PC-3 (cell line): Measurements from ENCODE around the gene ESYT3.

Experiments used
- EZH2 ChIP-seq: fragments of 300-600 bp; sonication (generic); IDR thresholded peaks from one replicate; pipeline ENCODE4 v1.6.1; 2017; ENCODE audit warnings: antibody characterized with exemption, mild to moderate bottlenecking, low read length; ENCODE audit not compliant: unreplicated experiment
- EZH2phosphoT487 ChIP-seq: fragments of 300-600 bp; sonication (generic); IDR thresholded peaks from 2 replicates; pipeline ENCODE4 v1.6.1; 2018; ENCODE audit warnings: mild to moderate bottlenecking, antibody characterized with exemption, low read length, borderline replicate concordance
- TF ChIP-seq, protein P1 (sequence below): fragments of 300-600 bp; sonication (generic); conservative IDR thresholded peaks from 2 replicates; pipeline ENCODE4 v1.5.1; 2017; ENCODE audit warnings: antibody characterized with exemption, low read depth, mild to moderate bottlenecking, low read length

DNA sequence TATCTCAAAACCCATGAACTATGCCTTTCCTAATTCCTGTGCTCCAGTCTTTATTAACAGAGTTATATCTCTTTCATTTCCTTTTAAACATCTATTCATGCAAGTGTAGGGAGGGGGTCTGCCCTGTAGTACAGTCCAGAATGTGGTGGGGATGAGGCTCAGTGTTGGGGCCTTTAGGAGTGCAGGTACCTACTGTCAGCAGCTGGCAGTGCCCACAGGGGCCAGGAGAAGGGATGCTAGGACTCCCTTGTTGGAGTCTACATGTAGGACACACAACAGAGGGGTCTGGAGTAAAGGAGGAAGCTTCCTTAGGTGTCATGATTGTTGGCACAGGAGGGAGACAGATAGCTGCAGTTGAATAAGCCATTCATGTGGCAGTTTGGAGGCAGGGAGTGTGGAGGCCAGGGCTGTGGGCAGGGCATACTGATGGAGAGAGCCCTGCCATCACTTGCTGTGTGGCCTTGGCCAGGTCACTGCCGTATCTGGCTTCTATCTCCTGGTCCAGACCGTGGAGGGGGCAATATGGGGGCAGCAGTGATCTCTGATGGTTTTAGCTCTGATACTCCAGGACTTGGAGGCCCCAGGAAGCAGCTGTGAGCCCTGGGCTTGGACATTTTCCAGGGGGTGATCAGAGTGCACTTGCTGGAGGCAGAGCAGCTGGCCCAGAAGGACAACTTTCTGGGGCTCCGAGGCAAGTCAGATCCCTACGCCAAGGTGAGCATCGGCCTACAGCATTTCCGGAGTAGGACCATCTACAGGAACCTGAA, 29.5 kb downstream of the ESYT3 start:
- TF ChIP-seq, protein P1, sequence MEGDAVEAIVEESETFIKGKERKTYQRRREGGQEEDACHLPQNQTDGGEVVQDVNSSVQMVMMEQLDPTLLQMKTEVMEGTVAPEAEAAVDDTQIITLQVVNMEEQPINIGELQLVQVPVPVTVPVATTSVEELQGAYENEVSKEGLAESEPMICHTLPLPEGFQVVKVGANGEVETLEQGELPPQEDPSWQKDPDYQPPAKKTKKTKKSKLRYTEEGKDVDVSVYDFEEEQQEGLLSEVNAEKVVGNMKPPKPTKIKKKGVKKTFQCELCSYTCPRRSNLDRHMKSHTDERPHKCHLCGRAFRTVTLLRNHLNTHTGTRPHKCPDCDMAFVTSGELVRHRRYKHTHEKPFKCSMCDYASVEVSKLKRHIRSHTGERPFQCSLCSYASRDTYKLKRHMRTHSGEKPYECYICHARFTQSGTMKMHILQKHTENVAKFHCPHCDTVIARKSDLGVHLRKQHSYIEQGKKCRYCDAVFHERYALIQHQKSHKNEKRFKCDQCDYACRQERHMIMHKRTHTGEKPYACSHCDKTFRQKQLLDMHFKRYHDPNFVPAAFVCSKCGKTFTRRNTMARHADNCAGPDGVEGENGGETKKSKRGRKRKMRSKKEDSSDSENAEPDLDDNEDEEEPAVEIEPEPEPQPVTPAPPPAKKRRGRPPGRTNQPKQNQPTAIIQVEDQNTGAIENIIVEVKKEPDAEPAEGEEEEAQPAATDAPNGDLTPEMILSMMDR: no peak
- TF ChIP-seq EZH2 (no peak), EZH2phosphoT487 (no peak)
